Measurements from ENCODE around the gene P3H3. TPM values are rescaled to one million over a fixed set of nuclear protein-coding genes. Genes with fewer than 3 reads are reported as not detected.

P3H3 gene
- polyA plus RNA-seq, 1 donor (not counting 4 experiments of a cell fraction or from before 2014, with no cell fraction given): 3.9 TPM

DNA sequence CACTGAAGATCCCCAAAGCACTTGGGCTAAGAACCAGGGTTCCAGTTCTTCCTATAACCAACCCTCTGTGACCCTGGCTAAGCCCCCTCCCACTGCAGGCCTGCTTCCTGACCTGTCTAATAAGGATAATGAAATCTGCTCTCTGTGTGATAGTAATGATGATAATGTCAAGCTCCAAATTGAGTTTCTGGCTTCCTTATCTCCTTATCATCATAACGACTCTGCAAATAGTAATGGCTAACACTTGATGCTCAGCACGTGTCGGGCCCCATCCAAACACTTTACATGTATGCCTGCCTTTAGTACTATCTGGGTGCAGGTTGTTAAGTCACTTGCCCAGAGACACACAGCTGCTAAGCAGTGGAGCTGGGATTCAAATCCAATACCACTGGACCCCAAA is 11.6 kb upstream of the P3H3 start:
- H3K27me3 ChIP-seq (ENCODE audit: control insufficient read depth, extremely low read depth, insufficient read depth, low read length): peaks cover 40% of the 10 kb centered on the region
- no peak overlapping the region for H3K27ac ChIP-seq (ENCODE audit: control insufficient read depth, insufficient read depth, low read length)
- dilution Hi-C loops (cut with MboI; ENCODE audit: extremely low pct_ligation_motif_present, low sequenced_read_pairs): no loop called here
- no peak overlapping the region for H3K4me2 ChIP-seq (ENCODE audit: control insufficient read depth, extremely low read depth, insufficient read depth, low read depth, low read length)
- H3K9me1 ChIP-seq (ENCODE audit: control insufficient read depth, extremely low read depth, insufficient read depth, low read length): no peaks in the 10 kb centered on the region
- H4K20me1 ChIP-seq (ENCODE audit: control insufficient read depth, extremely low read depth, insufficient read depth, low read length): no peaks in the 10 kb centered on the region
- H3K79me2 ChIP-seq (ENCODE audit: control insufficient read depth, insufficient read depth, low read length): no peaks in the 10 kb centered on the region
- TF ChIP-seq, protein P1, sequence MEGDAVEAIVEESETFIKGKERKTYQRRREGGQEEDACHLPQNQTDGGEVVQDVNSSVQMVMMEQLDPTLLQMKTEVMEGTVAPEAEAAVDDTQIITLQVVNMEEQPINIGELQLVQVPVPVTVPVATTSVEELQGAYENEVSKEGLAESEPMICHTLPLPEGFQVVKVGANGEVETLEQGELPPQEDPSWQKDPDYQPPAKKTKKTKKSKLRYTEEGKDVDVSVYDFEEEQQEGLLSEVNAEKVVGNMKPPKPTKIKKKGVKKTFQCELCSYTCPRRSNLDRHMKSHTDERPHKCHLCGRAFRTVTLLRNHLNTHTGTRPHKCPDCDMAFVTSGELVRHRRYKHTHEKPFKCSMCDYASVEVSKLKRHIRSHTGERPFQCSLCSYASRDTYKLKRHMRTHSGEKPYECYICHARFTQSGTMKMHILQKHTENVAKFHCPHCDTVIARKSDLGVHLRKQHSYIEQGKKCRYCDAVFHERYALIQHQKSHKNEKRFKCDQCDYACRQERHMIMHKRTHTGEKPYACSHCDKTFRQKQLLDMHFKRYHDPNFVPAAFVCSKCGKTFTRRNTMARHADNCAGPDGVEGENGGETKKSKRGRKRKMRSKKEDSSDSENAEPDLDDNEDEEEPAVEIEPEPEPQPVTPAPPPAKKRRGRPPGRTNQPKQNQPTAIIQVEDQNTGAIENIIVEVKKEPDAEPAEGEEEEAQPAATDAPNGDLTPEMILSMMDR (optimal IDR thresholded peaks at IDR 0.05 in 1 of 3, IDR thresholded peaks at IDR 0.05 in 1 of 3, conservative IDR thresholded peaks at IDR 0.05 in 1 of 3; ENCODE audit: extremely low read depth in 1 of 3, insufficient read depth in 2 of 3, low read length in 3 of 3): no peak
- TF ChIP-seq EZH2 (IDR thresholded peaks at IDR 0.05; ENCODE audit: low read length): no peak
- no peak overlapping the region for H3K9ac ChIP-seq (ENCODE audit: control insufficient read depth, extremely low read depth, insufficient read depth, low read length)
- no peak overlapping the region for H2AFZ ChIP-seq (ENCODE audit: control insufficient read depth, low read length)
- H3K4me3 ChIP-seq (ENCODE audit: control insufficient read depth in 2 of 3, extremely low read depth in 1 of 3, insufficient read depth in 2 of 3, low read depth in 1 of 3, low read length in 3 of 3): no peak overlapping the region
- no peaks in the 10 kb centered on the region for H3K36me3 ChIP-seq (ENCODE audit: control insufficient read depth in 2 of 2, extremely low read depth in 1 of 2, insufficient read depth in 2 of 2, low read length in 2 of 2)
- DNase-seq (ENCODE audit: low read depth, low spot score) (no peak), FAIRE-seq (no peak)
- H3K9me3 ChIP-seq (ENCODE audit: control insufficient read depth, low read depth, low read length): no peaks in the 10 kb centered on the region
- H3K4me1 ChIP-seq (ENCODE audit: control insufficient read depth, extremely low read depth, insufficient read depth, low read length): no peaks in the 10 kb centered on the region

DNA sequence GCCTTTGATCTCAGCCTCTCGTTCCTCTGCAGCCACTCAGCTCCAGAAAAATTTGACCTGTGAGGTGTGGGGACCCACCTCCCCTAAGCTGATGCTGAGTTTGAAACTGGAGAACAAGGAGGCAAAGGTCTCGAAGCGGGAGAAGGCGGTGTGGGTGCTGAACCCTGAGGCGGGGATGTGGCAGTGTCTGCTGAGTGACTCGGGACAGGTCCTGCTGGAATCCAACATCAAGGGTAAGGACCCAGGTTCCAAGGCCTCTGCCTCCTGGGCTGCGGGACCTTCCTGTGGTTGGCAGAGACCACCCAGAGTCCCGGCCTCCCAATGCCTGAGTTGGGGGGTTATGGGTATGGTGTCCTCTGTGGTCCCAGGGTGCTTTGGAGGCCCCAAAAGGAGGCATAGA is 11.1 kb upstream of the P3H3 start:
- Histone ChIP-seq H3K36me3 (ENCODE audit: control insufficient read depth in 2 of 2, extremely low read depth in 1 of 2, insufficient read depth in 2 of 2, low read length in 2 of 2) (no peaks in the 10 kb centered on the region), H3K27me3 (ENCODE audit: control insufficient read depth, extremely low read depth, insufficient read depth, low read length) (peaks cover 45% of the 10 kb centered on the region)
- no peak for TF ChIP-seq EZH2 (IDR thresholded peaks at IDR 0.05; ENCODE audit: low read length)
- TF ChIP-seq, protein P1 (optimal IDR thresholded peaks at IDR 0.05 in 1 of 3, IDR thresholded peaks at IDR 0.05 in 1 of 3, conservative IDR thresholded peaks at IDR 0.05 in 1 of 3; ENCODE audit: extremely low read depth in 1 of 3, insufficient read depth in 2 of 3, low read length in 3 of 3): no peak

More for the DNA sequence above, 11.1 kb upstream of the P3H3 start:
- H3K9me3 ChIP-seq (ENCODE audit: control insufficient read depth, low read depth, low read length): no peaks in the 10 kb centered on the region
- H2AFZ ChIP-seq (ENCODE audit: control insufficient read depth, low read length): no peak overlapping the region
- no peaks in the 10 kb centered on the region for H3K4me1 ChIP-seq (ENCODE audit: control insufficient read depth, extremely low read depth, insufficient read depth, low read length)
- dilution Hi-C loops (cut with MboI; ENCODE audit: extremely low pct_ligation_motif_present, low sequenced_read_pairs): no loop called here
- H3K27ac ChIP-seq (ENCODE audit: control insufficient read depth, insufficient read depth, low read length): no peak overlapping the region
- H3K4me3 ChIP-seq (ENCODE audit: control insufficient read depth in 2 of 3, extremely low read depth in 1 of 3, insufficient read depth in 2 of 3, low read depth in 1 of 3, low read length in 3 of 3): no peak overlapping the region
- no peaks in the 10 kb centered on the region for H3K79me2 ChIP-seq (ENCODE audit: control insufficient read depth, insufficient read depth, low read length)
- no peak overlapping the region for H3K9ac ChIP-seq (ENCODE audit: control insufficient read depth, extremely low read depth, insufficient read depth, low read length)
- DNase-seq (ENCODE audit: low read depth, low spot score) (no peak), FAIRE-seq (no peak)
- H4K20me1 ChIP-seq (ENCODE audit: control insufficient read depth, extremely low read depth, insufficient read depth, low read length): no peaks in the 10 kb centered on the region
- no peaks in the 10 kb centered on the region for H3K9me1 ChIP-seq (ENCODE audit: control insufficient read depth, extremely low read depth, insufficient read depth, low read length)
- no peak overlapping the region for H3K4me2 ChIP-seq (ENCODE audit: control insufficient read depth, extremely low read depth, insufficient read depth, low read depth, low read length)

All from keratinocyte (primary cell).